NCI-H748 (cell line): ENCODE measurements around the gene FBXO8.

Source experiments
- DNase-seq: peaks from one replicate; lab custom pipeline; 2025; ENCODE audit not compliant: unreplicated experiment; lab: John Stamatoyannopoulos, UW

The FBXO8 gene

GRCh38 chr4:174248407-174248806 is 35.1 kb downstream of the FBXO8 start:
- peak; percentile 4 for DNase-seq

- no peak for DNase-seq
These were observed 37.8 kb downstream of the FBXO8 start for GRCh38 chr4:174245714-174246113.

GRCh38 chr4:174244441-174244840 is 39.0 kb downstream of the FBXO8 start:
- no peak for DNase-seq

- DNase-seq, result no peak
These were observed 42.3 kb downstream of the FBXO8 start for GRCh38 chr4:174241162-174241561.

GRCh38 chr4:174236359-174236758 is 47.1 kb downstream of the FBXO8 start:
- no peak for DNase-seq

GRCh38 chr4:174230680-174231079 is 52.8 kb downstream of the FBXO8 start:
- no peak for DNase-seq

- DNase-seq, result no peak
These were observed 53.3 kb downstream of the FBXO8 start for GRCh38 chr4:174230148-174230547.

GRCh38 chr4:174228988-174229387 is 54.5 kb downstream of the FBXO8 start:
- DNase-seq, result no peak

GRCh38 chr4:174225349-174226049 is 58.0 kb downstream of the FBXO8 start:
- no peak for DNase-seq

- DNase-seq, result no peak
These were observed 58.9 kb downstream of the FBXO8 start for GRCh38 chr4:174224550-174224949.

GRCh38 chr4:174222266-174222872 is 61.1 kb downstream of the FBXO8 start:
- peak; percentile 44 for DNase-seq

GRCh38 chr4:174218127-174218790 is 65.2 kb downstream of the FBXO8 start:
- no peak for DNase-seq

GRCh38 chr4:174217273-174218126 is 66.0 kb downstream of the FBXO8 start:
- no peak for DNase-seq

- DNase-seq, result no peak
These were observed 66.6 kb downstream of the FBXO8 start for GRCh38 chr4:174216799-174217272.

- DNase-seq, result peak; percentile 60
These were observed 67.3 kb downstream of the FBXO8 start for GRCh38 chr4:174215961-174216680.

GRCh38 chr4:174215057-174215456 is 68.4 kb downstream of the FBXO8 start:
- no peak for DNase-seq

- peak; percentile 81 for DNase-seq
These were observed 69.2 kb downstream of the FBXO8 start for GRCh38 chr4:174214101-174214878.

- DNase-seq, result peak; percentile 33
These were observed 69.8 kb downstream of the FBXO8 start for GRCh38 chr4:174213731-174214100.

- no peak for DNase-seq
These were observed 71.4 kb downstream of the FBXO8 start for GRCh38 chr4:174212061-174212460.

GRCh38 chr4:174211622-174212044 is 71.8 kb downstream of the FBXO8 start:
- DNase-seq, result no peak
